Psoas muscle (tissue), 8 donors: ENCODE data around the gene FGF3. TPM values are rescaled to one million over a fixed set of nuclear protein-coding genes. Genes with fewer than 3 reads are reported as not detected.

Source experiments
- ATAC-seq, 4 donors: fragments of 200-7000 bp; cut with Tn5 transposase; one replicate each; pipeline ENCODE4 v1.9.1; 2020; ENCODE audit warnings: moderate library complexity in 3 of 4, mild to moderate bottlenecking in 2 of 4
- DNase-seq, 2 donors: peaks; one replicate each; pipeline ENCODE4 v3.0.0-alpha.2; 2020
- H3K27ac ChIP-seq: fragments of 200-600 bp; one replicate; pipeline ENCODE4 v1.8.0; 2022
- H3K27me3 ChIP-seq, 3 donors: fragments of 200-600 bp in 1 of 3; one replicate each; pipeline versions ENCODE4 v1.6.1 to v1.8.0; 2013 to 2022; ENCODE audit warnings: low read length in 2 of 3, mild to moderate bottlenecking in 2 of 3, moderate library complexity in 1 of 3; ENCODE audit not compliant: insufficient read depth in 3 of 3
- H3K36me3 ChIP-seq, 2 donors: fragments of 200-600 bp in 1 of 2; one replicate each; pipeline versions ENCODE4 v1.6.1 to v1.8.0; 2013 to 2022; ENCODE audit warnings: low read depth in 1 of 2, mild to moderate bottlenecking in 1 of 2, moderate library complexity in 1 of 2; ENCODE audit not compliant: insufficient read depth in 1 of 2
- H3K4me1 ChIP-seq: fragments of 200-600 bp; one replicate; pipeline ENCODE4 v1.8.0; 2022
- H3K4me3 ChIP-seq: fragments of 200-600 bp; one replicate; pipeline ENCODE4 v1.8.0; 2022; ENCODE audit warnings: mild to moderate bottlenecking
- H3K9me3 ChIP-seq: fragments of 200-600 bp; one replicate; pipeline ENCODE4 v1.8.0; 2022
- WGBS, 3 donors: extraction: QIAGEN DNeasy Blood & Tissue Kit; methylation state at CpG; one replicate each; pipeline versions ENCODE4 v1.1.6 to v1.1.7; 2013; 5-methylcytosine and 5-hydroxymethylcytosine counted together
- intact Hi-C, 2 donors: fragments of 100-400 bp; cut with DNase I; formaldehyde crosslinking; loops; one replicate each; pipeline versions ENCODE4 v1.11.0 to v1.14.2; 2022
- polyA plus RNA-seq, 3 donors: library from polyadenylated mRNA; stranded (reverse); fragments of 200-250 nt; gene quantifications; one replicate each; pipeline ENCODE4 v1.2.3, GENCODE V29; 2013
- total RNA-seq, 4 donors: library from RNA; stranded (reverse); fragmentation: NEBNext Ultra II Directional in 2 of 4; extraction: Animal tissue kit (Norgen Biotek cat#: 25700) in 2 of 4; gene quantifications; one replicate each; pipeline versions ENCODE4 v1.2.1 to v1.2.4, GENCODE V29; 2021 to 2023
- TF ChIP-seq, protein P1 (sequence below): fragments of 200-600 bp; IDR thresholded peaks from one replicate; pipeline ENCODE4 v1.8.0; 2022; ENCODE audit warnings: antibody characterized with exemption
- donor health status: healthy with polysubstance abuse.
- donor health status: DM: no; HTN: no; CAD: no; lungs with moderate emphysema.
- donor health status: Bipolar disorder and iron deficiency.
- donor health status: healthy.
- donor health status: DM: yes; HTN: yes; CAD: no.
- donor health status: DM: no; HTN: no; CAD: no.
- donor health status: DM: no; HTN: no; CAD: no.
- donor health status: DM: yes; HTN: yes; CAD: no.

The FGF3 gene
- total and polyA plus RNA-seq, 7 donors: not detected

DNA sequence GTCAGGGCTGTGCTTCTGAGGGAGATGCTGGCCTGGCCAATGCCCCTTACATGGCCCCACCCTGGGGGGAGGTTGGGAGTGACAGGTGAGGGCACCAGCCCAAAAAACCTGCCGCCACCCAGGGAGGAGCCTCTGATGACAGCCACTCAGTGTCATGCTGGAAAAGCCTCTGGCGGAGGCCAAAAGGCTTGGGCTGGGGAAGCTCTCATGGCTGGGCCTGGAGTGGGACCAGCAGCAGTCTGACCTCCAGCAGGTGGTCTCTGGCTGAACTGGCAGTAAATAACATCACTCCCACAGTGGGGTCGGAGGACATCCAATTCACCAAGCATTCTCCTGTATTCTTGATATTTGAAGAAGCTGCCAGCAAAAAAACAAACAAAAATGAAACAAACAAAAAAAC is 20.1 kb downstream of the FGF3 start:
- TF ChIP-seq, protein P1, sequence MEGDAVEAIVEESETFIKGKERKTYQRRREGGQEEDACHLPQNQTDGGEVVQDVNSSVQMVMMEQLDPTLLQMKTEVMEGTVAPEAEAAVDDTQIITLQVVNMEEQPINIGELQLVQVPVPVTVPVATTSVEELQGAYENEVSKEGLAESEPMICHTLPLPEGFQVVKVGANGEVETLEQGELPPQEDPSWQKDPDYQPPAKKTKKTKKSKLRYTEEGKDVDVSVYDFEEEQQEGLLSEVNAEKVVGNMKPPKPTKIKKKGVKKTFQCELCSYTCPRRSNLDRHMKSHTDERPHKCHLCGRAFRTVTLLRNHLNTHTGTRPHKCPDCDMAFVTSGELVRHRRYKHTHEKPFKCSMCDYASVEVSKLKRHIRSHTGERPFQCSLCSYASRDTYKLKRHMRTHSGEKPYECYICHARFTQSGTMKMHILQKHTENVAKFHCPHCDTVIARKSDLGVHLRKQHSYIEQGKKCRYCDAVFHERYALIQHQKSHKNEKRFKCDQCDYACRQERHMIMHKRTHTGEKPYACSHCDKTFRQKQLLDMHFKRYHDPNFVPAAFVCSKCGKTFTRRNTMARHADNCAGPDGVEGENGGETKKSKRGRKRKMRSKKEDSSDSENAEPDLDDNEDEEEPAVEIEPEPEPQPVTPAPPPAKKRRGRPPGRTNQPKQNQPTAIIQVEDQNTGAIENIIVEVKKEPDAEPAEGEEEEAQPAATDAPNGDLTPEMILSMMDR: no peak
- Histone ChIP-seq H3K9me3 (no peaks in the 10 kb centered on the region), H3K27ac (no peak overlapping the region), H3K36me3 (no peaks in the 10 kb centered on the region), H3K4me3 (no peak overlapping the region), H3K4me1 (no peaks in the 10 kb centered on the region), H3K27me3 (peaks cover 0 to 7% (median 0%) of the 10 kb centered on the region in 3 donors)
- ATAC-seq: no peak
- intact Hi-C loops: no loop called here
- no peak for DNase-seq
- WGBS, 3 donors: 77 to 85% (median 77%) methylated on average over 3 of the region's 3 CpGs

GRCh38 chr11:69797737-69798528 is 21.3 kb downstream of the FGF3 start:
- DNase-seq (no peak), ATAC-seq (no peak)
- Histone ChIP-seq H3K9me3 (no peaks in the 10 kb centered on the region), H3K27me3 (peaks cover 0 to 3% (median 0%) of the 10 kb centered on the region in 3 donors), H3K27ac (no peak overlapping the region), H3K36me3 (no peaks in the 10 kb centered on the region), H3K4me1 (no peaks in the 10 kb centered on the region), H3K4me3 (no peak overlapping the region)
- intact Hi-C loops: no loop called here
- WGBS, 3 donors: 65 to 75% (median 66%) methylated on average over 14 of the region's 14 CpGs
- TF ChIP-seq, protein P1: no peak

DNA sequence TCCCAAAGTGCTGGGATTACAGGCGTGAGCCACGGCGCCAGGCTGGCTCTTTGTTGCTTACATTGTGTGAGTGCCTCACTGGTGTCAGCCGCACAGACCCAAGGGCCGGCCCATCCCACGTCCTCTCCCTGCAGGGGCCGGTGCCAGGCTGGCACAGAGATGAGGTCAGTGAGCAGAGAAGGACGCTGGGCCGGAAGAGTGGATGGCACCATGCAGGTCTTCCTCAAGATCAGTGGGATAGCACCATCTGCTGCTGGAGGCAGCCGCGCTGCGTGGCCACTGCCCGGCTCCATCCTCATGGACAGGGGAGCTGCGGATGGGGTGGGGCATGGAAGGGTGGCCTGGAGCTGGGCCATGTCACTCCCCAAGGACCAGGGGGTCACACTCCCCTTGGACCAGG is 22.1 kb downstream of the FGF3 start:
- Histone ChIP-seq H3K4me3 (no peak overlapping the region), H3K27ac (no peak overlapping the region), H3K9me3 (no peaks in the 10 kb centered on the region), H3K27me3 (peaks cover 0 to 4% (median 3%) of the 10 kb centered on the region in 3 donors), H3K36me3 (no peaks in the 10 kb centered on the region), H3K4me1 (no peaks in the 10 kb centered on the region)
- TF ChIP-seq, protein P1: no peak
- 58 to 76% (median 71%) methylated on average over 14 of the region's 14 CpGs for WGBS, 3 donors
- ATAC-seq: no peak
- intact Hi-C loops: no loop called here
- no peak for DNase-seq

- TF ChIP-seq, protein P1: no peak
- no peaks in the 10 kb centered on the region for H3K36me3 ChIP-seq
- intact Hi-C loops: no loop called here
- DNase-seq (no peak), ATAC-seq (no peak)
- peaks cover 0 to 6% (median 4%) of the 10 kb centered on the region in 3 donors for H3K27me3 ChIP-seq
- no peak overlapping the region for H3K27ac ChIP-seq
- no peaks in the 10 kb centered on the region for H3K9me3 ChIP-seq
- 72 to 74% (median 73%) methylated on average over 9 of the region's 9 CpGs for WGBS, 3 donors
- no peaks in the 10 kb centered on the region for H3K4me1 ChIP-seq
- H3K4me3 ChIP-seq: no peak overlapping the region
Observed at GRCh38 chr11:69796063-69796462, 23.2 kb downstream of the FGF3 start.
